SJCRH30 (cell line): Measurements from ENCODE around the gene C6orf136. TPM values are rescaled to one million over a fixed set of nuclear protein-coding genes. Genes with fewer than 3 reads are reported as not detected.

Source experiments
- DNase-seq, 2 experiments: peaks; one replicate each; pipeline ENCODE4 v3.0.0-alpha.2; 2015 to 2020
- H3K27ac ChIP-seq: fragments of 250-450 bp; sonication (Bioruptor Pico); 2 replicates; pipeline ENCODE4 v1.5.1; 2020; ENCODE audit warnings: mild to moderate bottlenecking, moderate library complexity
- H3K27me3 ChIP-seq: fragments of 250-450 bp; sonication (Bioruptor Pico); 2 replicates; pipeline ENCODE4 v1.5.1; 2020; ENCODE audit warnings: mild to moderate bottlenecking, moderate library complexity
- H3K36me3 ChIP-seq: fragments of 250-450 bp; sonication (Bioruptor Pico); 2 replicates; pipeline ENCODE4 v1.5.1; 2020; ENCODE audit warnings: mild to moderate bottlenecking, moderate library complexity
- H3K4me1 ChIP-seq: fragments of 250-450 bp; sonication (Bioruptor Pico); 2 replicates; pipeline ENCODE4 v1.5.1; 2020; ENCODE audit warnings: mild to moderate bottlenecking, moderate library complexity
- H3K4me3 ChIP-seq: fragments of 250-450 bp; sonication (Bioruptor Pico); 2 replicates; pipeline ENCODE4 v1.5.1; 2020; ENCODE audit warnings: mild to moderate bottlenecking, moderate library complexity
- H3K9me3 ChIP-seq: fragments of 250-450 bp; sonication (Bioruptor Pico); replicated peaks from 2 replicates; pipeline ENCODE4 v1.5.1; 2020; ENCODE audit warnings: mild to moderate bottlenecking, moderate library complexity
- total RNA-seq: library from RNA; depleted of rRNA; stranded (reverse); fragments of >200 nt; shearing (Covaris generic); gene quantifications from 2 replicates; pipeline ENCODE4 v1.2.3, GENCODE V29; 2014; rRNA removed

C6orf136 gene
- total RNA-seq, 1 experiment from 2014 or later: 10.0 TPM

GRCh38 chr6:30700340-30700739 lies 53.4 kb downstream of the C6orf136 start:
- Histone ChIP-seq H3K4me1 (no peaks in the 10 kb centered on the region), H3K36me3 (0 out of 2 replicates have a peak, but pooled peaks cover 5% of the 10 kb centered on the region), H3K4me3 (no peak overlapping the region), H3K27me3 (no peaks in the 10 kb centered on the region), H3K9me3 (no peaks in the 10 kb centered on the region), H3K27ac (no peak overlapping the region)
- DNase-seq: no peak

Other genes starting within 250 kb of the C6orf136 start
- gene HLA-E, start 157.6 kb upstream of the C6orf136 start, total RNA-seq: 24.6 and 26.0 TPM in 2 replicates
- 35.7 and 42.4 TPM in 2 replicates for gene GNL1, start 90.6 kb upstream of the C6orf136 start, total RNA-seq
- 30.1 and 30.8 TPM in 2 replicates for gene PRR3, start 89.8 kb upstream of the C6orf136 start, total RNA-seq
- 68.0 and 74.7 TPM in 2 replicates for gene ABCF1, start 75.7 kb upstream of the C6orf136 start, total RNA-seq
- 93.7 and 120 TPM in 2 replicates for gene PPP1R10, start 29.9 kb upstream of the C6orf136 start, total RNA-seq
- 48.8 and 51.6 TPM in 2 replicates for gene MRPS18B, start 29.3 kb upstream of the C6orf136 start, total RNA-seq
- 11.4 and 13.0 TPM in 2 replicates for gene ATAT1, start 20.3 kb upstream of the C6orf136 start, total RNA-seq
- gene DHX16, start 25.9 kb downstream of the C6orf136 start, total RNA-seq: 26.5 and 29.0 TPM in 2 replicates
- 39.4 and 44.3 TPM in 2 replicates for gene PPP1R18, start 39.5 kb downstream of the C6orf136 start, total RNA-seq
- 25.0 and 29.6 TPM in 2 replicates for gene NRM, start 43.9 kb downstream of the C6orf136 start, total RNA-seq
- gene MDC1, start 70.1 kb downstream of the C6orf136 start, total RNA-seq: 24.6 and 25.0 TPM in 2 replicates
- 1,652 and 1,704 TPM in 2 replicates for gene TUBB, start 73.2 kb downstream of the C6orf136 start, total RNA-seq
- 87.4 and 92.2 TPM in 2 replicates for gene FLOT1, start 95.6 kb downstream of the C6orf136 start, total RNA-seq
- gene IER3, start 97.4 kb downstream of the C6orf136 start, total RNA-seq: 19.9 and 22.1 TPM in 2 replicates
- 73.2 and 80.9 TPM in 2 replicates for gene DDR1, start 237.4 kb downstream of the C6orf136 start, total RNA-seq